Activated CD4-positive, alpha-beta T cell treated with anti-CD3 and anti-CD28 coated beads, Interleukin-2, amount 10 ng/mL, durations not matched to agents 7 days and 5 days (primary cell): ENCODE results near the gene PRPSAP2. TPM values are rescaled to one million over a fixed set of nuclear protein-coding genes. Genes with fewer than 3 reads are reported as not detected.
"Not testable (repeated sequence)": the region's sequence is repeated elsewhere in the genome, so short reads cannot be mapped to it uniquely, and the experiment has no call there.

Experiments used
- CTCF ChIA-PET: fragments of 350-600 bp; sonication (Branson Sonifier 250); formaldehyde crosslinking; loops from one replicate; lab custom pipeline; 2021; ENCODE audit warnings: antibody characterized with exemption; lab: Charles Lee
- POLR2A ChIA-PET: fragments of 350-600 bp; sonication (Branson Sonifier 250); formaldehyde crosslinking; loops from one replicate; lab custom pipeline; 2021; ENCODE audit warnings: antibody characterized with exemption; lab: Charles Lee
- DNase-seq: peaks from one replicate; pipeline ENCODE4 v3.0.0-alpha.2; 2020
- H3K27ac Mint-ChIP-seq: one replicate; pipeline ENCODE4 v1.8.0; 2021; ENCODE audit warnings: mild to moderate bottlenecking, moderate library complexity, mixed read lengths
- H3K27me3 Mint-ChIP-seq: one replicate; pipeline ENCODE4 v1.8.0; 2021; ENCODE audit warnings: mixed read lengths
- H3K36me3 Mint-ChIP-seq: one replicate; pipeline ENCODE4 v1.8.0; 2021; ENCODE audit warnings: low read depth, mixed read lengths
- H3K4me1 Mint-ChIP-seq: one replicate; pipeline ENCODE4 v1.8.0; 2021; ENCODE audit warnings: mixed read lengths
- H3K4me3 Mint-ChIP-seq: one replicate; pipeline ENCODE4 v1.8.0; 2021; ENCODE audit warnings: mild to moderate bottlenecking, moderate library complexity, mixed read lengths
- H3K9me3 Mint-ChIP-seq: one replicate; pipeline ENCODE4 v1.8.0; 2021; ENCODE audit warnings: mixed read lengths
- total RNA-seq, 2 experiments: library from RNA; stranded (reverse); gene quantifications; one replicate each; pipeline ENCODE4 v1.2.3, GENCODE V29; 2021

Gene PRPSAP2
- total RNA-seq, 2 experiments from 2014 or later, result 47.2 to 49.0 TPM

DNA sequence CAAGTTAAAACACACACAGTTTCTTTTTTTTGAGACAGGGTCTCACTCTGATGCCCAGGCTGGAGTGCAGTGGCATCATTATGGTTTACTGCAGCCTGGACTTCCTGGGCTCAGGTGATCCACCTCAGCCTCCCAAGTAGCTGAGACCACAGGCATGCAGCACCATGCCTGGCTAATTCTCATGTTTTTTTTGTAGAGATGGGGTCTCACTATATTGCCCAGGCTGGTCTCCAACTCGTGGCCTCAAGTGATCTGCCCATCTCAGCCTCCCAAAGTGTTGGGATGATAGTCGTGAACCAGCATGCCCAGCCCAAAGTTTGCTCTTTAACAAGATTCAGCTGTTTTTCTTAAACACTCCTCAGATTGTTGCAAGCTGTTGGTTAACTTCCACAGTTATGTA lies 39.0 kb downstream of the PRPSAP2 start:
- no peaks in the 10 kb centered on the region for H3K27me3 Mint-ChIP-seq
- peaks cover 30% of the 10 kb centered on the region for H3K4me1 Mint-ChIP-seq
- H3K9me3 Mint-ChIP-seq, result no peaks in the 10 kb centered on the region
- no peak for DNase-seq
- ChIA-PET CTCF (interaction anchor here (1.0 to 2.3 kb wide), 4 partner anchors 9 to 16 kb away, joined by 3 to 7 read pairs (median 4); no protein-coding TSS in a partner anchor), POLR2A (no interaction called here)
- H3K4me3 Mint-ChIP-seq, result no peak overlapping the region
- H3K27ac Mint-ChIP-seq, result no peak overlapping the region
- H3K36me3 Mint-ChIP-seq, result peaks cover 61% of the 10 kb centered on the region

DNA sequence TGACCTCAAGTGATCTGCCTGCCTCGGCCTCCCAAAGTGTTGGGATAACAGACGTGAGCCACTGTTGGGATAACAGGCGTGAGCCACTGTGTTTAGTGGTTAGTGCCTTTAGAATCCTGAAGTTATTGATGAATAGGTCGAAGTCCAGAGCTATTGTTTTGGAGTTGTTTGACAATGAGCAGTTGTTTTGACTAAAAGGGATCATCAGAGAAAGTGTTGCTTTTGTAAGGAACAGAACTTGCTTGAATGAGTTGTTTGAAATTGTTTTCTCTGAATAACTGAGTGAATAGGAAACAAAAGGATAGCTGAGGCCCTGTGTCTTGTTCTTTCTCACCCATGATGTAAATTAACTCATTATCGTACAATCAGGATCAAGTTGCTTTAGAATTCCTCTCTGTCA lies 46.6 kb downstream of the PRPSAP2 start:
- no peak for DNase-seq
- no peak overlapping the region for H3K27ac Mint-ChIP-seq
- H3K9me3 Mint-ChIP-seq, result no peaks in the 10 kb centered on the region
- ChIA-PET CTCF (interaction anchor here (1.4 kb wide), 1 partner anchor 57 kb away, joined by 4 read pairs; no protein-coding TSS in a partner anchor), POLR2A (interaction anchor here (0.6 kb wide), 2 partner anchors 11 to 43 kb away, joined by 3 to 8 read pairs; no protein-coding TSS in a partner anchor)
- H3K4me3 Mint-ChIP-seq, result no peak overlapping the region
- H3K36me3 Mint-ChIP-seq, result peaks cover 52% of the 10 kb centered on the region
- H3K27me3 Mint-ChIP-seq, result peaks cover 3% of the 10 kb centered on the region
- H3K4me1 Mint-ChIP-seq, result peaks cover 31% of the 10 kb centered on the region

DNA sequence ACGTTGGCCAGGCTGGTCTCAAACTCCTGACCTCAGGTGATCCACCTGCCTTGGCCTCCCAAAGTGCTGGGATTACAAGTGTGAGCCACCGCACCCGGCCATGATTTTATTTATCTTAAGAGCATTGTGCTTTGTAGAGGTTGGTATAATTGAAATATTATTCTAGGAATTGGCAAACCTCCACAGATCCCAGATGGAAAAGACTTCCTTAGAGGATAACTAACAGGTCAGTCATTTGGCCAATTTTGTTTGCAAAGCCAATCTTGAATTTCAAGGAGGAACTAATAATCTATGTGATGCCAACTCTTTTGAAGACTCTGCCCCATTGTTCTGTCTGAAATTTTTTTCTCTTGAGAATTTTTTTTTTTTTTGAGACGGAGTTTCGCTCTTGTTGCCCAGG lies 47.3 kb downstream of the PRPSAP2 start:
- ChIA-PET POLR2A (no interaction called here), CTCF (no interaction called here)
- H3K27ac Mint-ChIP-seq, result no peak overlapping the region

DNA sequence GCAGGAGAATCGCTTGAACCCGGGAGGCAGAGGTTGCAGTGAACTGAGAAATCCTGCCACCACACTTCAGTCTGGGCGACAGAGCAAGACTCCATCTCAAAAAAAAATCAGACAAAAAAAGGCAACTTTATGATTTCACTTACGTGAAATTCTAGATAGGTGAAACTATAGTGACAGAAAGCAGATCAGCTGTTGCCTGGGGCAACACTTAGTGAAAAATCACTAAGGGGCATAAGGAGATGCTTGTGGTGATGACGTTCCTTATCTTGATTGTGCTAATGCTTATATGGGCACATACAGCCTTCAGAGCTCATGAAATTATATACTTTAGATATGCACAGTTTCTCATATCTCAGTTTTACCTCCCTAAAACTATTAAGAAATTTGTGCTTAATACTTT lies 52.4 kb downstream of the PRPSAP2 start:
- Mint-ChIP-seq H3K27me3 (no peaks in the 10 kb centered on the region), H3K9me3 (no peaks in the 10 kb centered on the region), H3K4me1 (no peaks in the 10 kb centered on the region), H3K36me3 (peaks cover 46% of the 10 kb centered on the region), H3K4me3 (no peak overlapping the region), H3K27ac (no peak overlapping the region)
- ChIA-PET POLR2A (interaction anchor here (0.7 kb wide), 1 partner anchor 13 kb away, joined by 6 read pairs; no protein-coding TSS in a partner anchor), CTCF (no interaction called here)
- DNase-seq, result no peak

More for the DNA sequence above, 47.3 kb downstream of the PRPSAP2 start:
- Mint-ChIP-seq H3K9me3 (no peaks in the 10 kb centered on the region), H3K27me3 (peaks cover 3% of the 10 kb centered on the region), H3K4me1 (peaks cover 28% of the 10 kb centered on the region), H3K4me3 (no peak overlapping the region), H3K36me3 (peaks cover 50% of the 10 kb centered on the region)
- no peak for DNase-seq

DNA sequence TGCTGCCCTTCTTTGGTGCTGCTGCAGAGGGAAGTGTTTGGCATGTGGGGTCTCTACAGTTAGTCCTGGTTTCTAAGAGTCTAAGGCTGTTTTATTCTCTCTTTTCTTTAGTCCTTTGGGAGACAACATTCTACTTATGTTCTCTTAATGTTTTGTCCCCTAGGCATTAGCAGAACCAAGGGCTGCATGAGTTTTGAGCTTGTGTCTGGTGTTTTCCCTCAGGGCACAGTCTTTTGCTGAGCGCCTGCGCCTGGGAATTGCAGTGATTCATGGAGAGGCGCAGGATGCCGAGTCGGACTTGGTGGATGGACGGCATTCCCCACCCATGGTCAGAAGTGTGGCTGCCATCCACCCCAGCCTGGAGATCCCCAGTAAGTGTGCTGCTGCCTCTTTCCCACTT lies 53.0 kb downstream of the PRPSAP2 start:
- Mint-ChIP-seq H3K9me3 (no peaks in the 10 kb centered on the region), H3K36me3 (peaks cover 49% of the 10 kb centered on the region), H3K27ac (no peak overlapping the region), H3K4me3 (no peak overlapping the region), H3K27me3 (no peaks in the 10 kb centered on the region), H3K4me1 (no peaks in the 10 kb centered on the region)
- ChIA-PET POLR2A (interaction anchor here (0.7 kb wide), 1 partner anchor 13 kb away, joined by 6 read pairs; no protein-coding TSS in a partner anchor), CTCF (interaction anchor here (1.3 kb wide), 1 partner anchor 10 kb away, joined by 3 read pairs; no protein-coding TSS in a partner anchor)
- DNase-seq, result no peak

DNA sequence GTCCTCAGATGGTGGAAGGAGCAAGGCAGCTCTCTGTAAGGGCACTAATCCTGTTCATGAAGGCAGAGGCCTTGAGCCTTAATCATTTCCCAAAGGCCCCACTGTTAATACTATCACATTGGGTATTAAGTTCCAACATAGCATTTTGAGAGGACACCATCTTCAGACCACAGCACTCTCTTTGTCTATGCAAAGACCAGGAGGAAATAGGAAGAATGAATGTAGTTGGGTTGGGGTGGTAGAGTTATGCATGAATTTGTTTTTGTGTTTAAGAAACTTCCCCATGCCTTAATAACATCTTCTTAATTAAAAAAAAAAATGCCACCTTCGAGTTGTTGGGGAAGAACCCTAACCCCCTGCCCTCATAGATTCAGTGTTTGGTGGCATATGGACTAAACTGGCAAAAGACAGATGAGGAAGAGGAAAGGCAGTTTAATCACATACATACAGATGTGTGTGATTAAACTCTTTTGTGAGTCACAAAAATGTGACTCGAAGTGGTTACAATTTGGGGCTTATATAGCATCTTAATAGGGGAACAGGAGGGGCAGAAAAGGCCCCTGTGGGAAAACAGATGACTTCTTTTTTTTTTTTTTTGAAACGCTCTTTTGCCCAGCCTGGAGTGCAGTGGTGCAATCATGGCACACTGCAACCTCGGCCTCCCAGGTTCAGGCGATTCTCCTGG lies 59.0 kb downstream of the PRPSAP2 start:
- no peak overlapping the region for H3K27ac Mint-ChIP-seq
- POLR2A ChIA-PET, result interaction anchor here (1.3 kb wide), 1 partner anchor 16 kb away, joined by 5 read pairs; no protein-coding TSS in a partner anchor
- DNase-seq, result no peak
- peaks cover 48% of the 10 kb centered on the region for H3K36me3 Mint-ChIP-seq
- no peak overlapping the region for H3K4me3 Mint-ChIP-seq
- no peaks in the 10 kb centered on the region for H3K27me3 Mint-ChIP-seq
- H3K4me1 Mint-ChIP-seq, result peaks cover 29% of the 10 kb centered on the region
- CTCF ChIA-PET, result interaction anchor here (1.3 kb wide), 1 partner anchor 44 kb away, joined by 4 read pairs; no protein-coding TSS in a partner anchor
- no peaks in the 10 kb centered on the region for H3K9me3 Mint-ChIP-seq

DNA sequence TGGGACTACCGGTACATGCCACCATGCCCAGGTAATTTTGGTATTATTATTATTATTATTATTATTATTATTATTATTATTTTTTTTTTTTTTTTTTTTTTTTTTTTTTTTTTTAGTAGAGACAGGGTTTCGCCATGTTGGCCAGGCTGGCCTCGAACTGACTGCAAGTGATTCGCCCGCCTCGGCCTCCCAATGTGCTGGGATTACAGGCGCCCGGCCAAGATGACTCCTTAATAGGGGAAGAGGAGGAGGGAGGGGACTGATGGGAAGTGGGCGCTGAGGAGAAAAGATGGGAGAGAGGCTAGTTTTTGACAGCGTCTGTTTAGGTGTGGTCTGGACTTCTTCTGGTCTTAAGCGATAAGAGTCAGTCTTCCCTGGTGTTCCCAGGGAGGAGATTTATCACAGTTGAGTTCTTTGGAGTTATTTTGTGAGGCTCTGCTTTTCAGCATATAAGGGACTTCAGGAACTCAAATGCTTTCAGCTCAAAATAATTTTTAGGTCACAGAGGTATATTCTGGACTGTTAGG lies 59.6 kb downstream of the PRPSAP2 start:
- Mint-ChIP-seq H3K27me3 (no peaks in the 10 kb centered on the region), H3K4me1 (peaks cover 34% of the 10 kb centered on the region), H3K4me3 (no peak overlapping the region), H3K36me3 (peaks cover 44% of the 10 kb centered on the region), H3K27ac (no peak overlapping the region), H3K9me3 (no peaks in the 10 kb centered on the region)
- ChIA-PET CTCF (interaction anchor here (0.5 to 1.3 kb wide), 2 partner anchors 36 to 44 kb away, joined by 3 to 4 read pairs; no protein-coding TSS in a partner anchor), POLR2A (no interaction called here)
- no peak for DNase-seq

DNA sequence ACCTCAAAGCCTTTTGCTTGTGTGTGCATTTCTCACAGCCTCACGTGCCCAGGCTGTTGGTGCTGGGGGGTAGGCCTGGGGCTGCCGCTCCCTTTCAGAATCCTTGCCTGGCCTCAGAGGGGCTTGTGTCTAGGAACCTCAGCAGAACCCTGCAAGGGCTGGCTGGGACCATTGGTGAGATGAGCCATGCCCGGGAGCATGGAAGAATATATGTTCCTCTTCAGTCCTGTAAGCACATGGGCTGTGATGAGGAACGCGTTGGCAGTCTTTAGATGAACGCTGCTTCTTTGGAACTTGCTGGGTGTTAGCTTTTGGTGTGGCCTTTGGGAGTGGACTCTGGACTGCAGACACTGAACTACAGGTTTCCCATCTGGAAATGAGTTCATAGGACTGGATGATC lies 62.0 kb downstream of the PRPSAP2 start:
- H3K4me1 Mint-ChIP-seq, result peaks cover 45% of the 10 kb centered on the region
- H3K36me3 Mint-ChIP-seq, result peaks cover 49% of the 10 kb centered on the region
- POLR2A ChIA-PET, result no interaction called here
- CTCF ChIA-PET, result interaction anchor here (0.6 kb wide), 1 partner anchor 9 kb away, joined by 3 read pairs; no protein-coding TSS in a partner anchor
- H3K27me3 Mint-ChIP-seq, result no peaks in the 10 kb centered on the region
- H3K9me3 Mint-ChIP-seq, result no peaks in the 10 kb centered on the region
- no peak overlapping the region for H3K4me3 Mint-ChIP-seq
- H3K27ac Mint-ChIP-seq, result peak overlapping the region; percentile 80
- DNase-seq, result no peak

DNA sequence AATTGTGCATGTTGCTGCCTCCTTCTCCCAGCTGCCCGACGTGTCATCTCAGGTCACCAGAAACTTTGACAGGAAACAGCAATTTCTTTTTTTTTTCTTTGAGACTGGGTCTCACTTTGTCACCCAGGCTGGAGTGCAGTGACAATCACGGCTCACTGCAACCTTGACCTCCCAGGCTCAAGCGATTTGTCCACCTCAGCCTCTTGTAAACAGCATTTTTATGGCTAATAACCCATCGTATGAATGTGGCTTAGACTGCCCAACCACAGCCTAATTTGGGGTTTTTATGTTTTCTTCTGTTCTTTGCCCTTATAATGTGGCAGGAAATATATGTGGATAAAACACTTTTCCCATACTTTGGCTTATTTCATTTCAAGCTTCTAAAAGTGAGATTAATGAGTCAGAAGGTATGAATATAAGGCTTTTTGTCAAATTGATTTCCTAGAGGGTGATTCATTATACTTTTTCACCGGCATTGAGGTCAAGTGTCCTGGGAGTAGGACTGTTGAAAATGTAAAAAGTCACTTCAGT lies 63.0 kb downstream of the PRPSAP2 start:
- Mint-ChIP-seq H3K36me3 (peaks cover 50% of the 10 kb centered on the region), H3K27me3 (no peaks in the 10 kb centered on the region), H3K9me3 (no peaks in the 10 kb centered on the region), H3K4me3 (no peak overlapping the region), H3K27ac (peak overlapping the region; percentile 78), H3K4me1 (peaks cover 55% of the 10 kb centered on the region)
- no peak for DNase-seq
- CTCF ChIA-PET, result interaction anchor here (1.4 kb wide), 1 partner anchor 40 kb away, joined by 4 read pairs; no protein-coding TSS in a partner anchor
- POLR2A ChIA-PET, result interaction anchor here (0.6 kb wide), 1 partner anchor 728 kb away, joined by 7 read pairs; the partner anchor contains the start of gene ALDH3A2

DNA sequence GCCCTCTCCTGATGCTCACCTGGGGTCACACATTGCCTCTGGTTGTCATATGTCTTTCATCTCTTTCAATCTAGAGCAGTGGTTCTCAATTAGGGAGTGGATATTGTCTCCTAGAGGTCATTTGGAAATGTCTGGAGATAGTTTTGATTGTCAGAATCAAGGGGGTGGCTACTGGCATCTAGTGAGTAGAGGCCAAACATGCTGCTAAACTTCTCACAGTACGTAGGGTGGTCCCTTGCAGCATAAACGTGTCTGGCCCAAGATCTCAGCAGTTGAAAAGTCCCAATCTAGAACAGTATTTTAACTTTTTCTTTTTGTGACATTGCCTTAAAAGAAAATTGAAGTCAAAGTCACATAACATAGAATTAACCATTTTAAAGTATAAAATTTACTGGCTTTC lies 63.6 kb downstream of the PRPSAP2 start:
- H3K9me3 Mint-ChIP-seq, result no peaks in the 10 kb centered on the region
- POLR2A ChIA-PET, result no interaction called here
- no peak for DNase-seq
- peaks cover 50% of the 10 kb centered on the region for H3K36me3 Mint-ChIP-seq
- no peak overlapping the region for H3K4me3 Mint-ChIP-seq
- CTCF ChIA-PET, result interaction anchor here (1.4 kb wide), 1 partner anchor 40 kb away, joined by 4 read pairs; no protein-coding TSS in a partner anchor
- H3K27ac Mint-ChIP-seq, result peak overlapping the region; percentile 78
- H3K4me1 Mint-ChIP-seq, result peaks cover 58% of the 10 kb centered on the region
- no peaks in the 10 kb centered on the region for H3K27me3 Mint-ChIP-seq

DNA sequence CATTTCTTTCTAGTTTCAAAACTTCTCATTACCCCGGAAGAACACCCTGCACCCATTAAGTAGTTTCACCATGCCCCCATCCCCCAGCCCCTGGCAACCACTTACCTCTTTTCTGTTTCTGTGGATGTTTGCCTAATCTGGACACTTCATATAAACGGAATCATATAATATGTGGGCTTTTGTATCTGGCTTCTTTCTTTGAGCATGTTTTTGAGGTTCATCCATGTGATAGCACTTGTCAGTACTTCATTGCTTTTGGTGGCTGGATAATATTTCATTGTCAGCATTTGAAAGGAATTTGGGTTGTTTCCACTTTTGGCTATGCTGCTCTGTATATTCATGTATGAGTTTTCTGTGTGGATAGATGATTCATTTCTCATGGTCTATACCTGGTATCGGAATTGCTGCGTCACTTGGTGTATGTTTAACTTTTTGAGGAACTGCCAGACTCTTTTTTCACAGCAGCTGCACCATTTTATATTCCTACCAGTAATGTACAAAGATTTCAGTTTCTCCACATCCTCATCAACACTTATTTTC lies 64.1 kb downstream of the PRPSAP2 start:
- no peaks in the 10 kb centered on the region for H3K9me3 Mint-ChIP-seq
- no peak for DNase-seq
- peak overlapping the region; percentile 78 for H3K27ac Mint-ChIP-seq
- no peaks in the 10 kb centered on the region for H3K27me3 Mint-ChIP-seq
- H3K4me3 Mint-ChIP-seq, result peak overlapping the region; percentile 4
- ChIA-PET CTCF (interaction anchor here (0.6 to 1.3 kb wide), 2 partner anchors 10 to 26 kb away, joined by 3 read pairs; no protein-coding TSS in a partner anchor), POLR2A (no interaction called here)
- peaks cover 49% of the 10 kb centered on the region for H3K36me3 Mint-ChIP-seq
- peaks cover 58% of the 10 kb centered on the region for H3K4me1 Mint-ChIP-seq

DNA sequence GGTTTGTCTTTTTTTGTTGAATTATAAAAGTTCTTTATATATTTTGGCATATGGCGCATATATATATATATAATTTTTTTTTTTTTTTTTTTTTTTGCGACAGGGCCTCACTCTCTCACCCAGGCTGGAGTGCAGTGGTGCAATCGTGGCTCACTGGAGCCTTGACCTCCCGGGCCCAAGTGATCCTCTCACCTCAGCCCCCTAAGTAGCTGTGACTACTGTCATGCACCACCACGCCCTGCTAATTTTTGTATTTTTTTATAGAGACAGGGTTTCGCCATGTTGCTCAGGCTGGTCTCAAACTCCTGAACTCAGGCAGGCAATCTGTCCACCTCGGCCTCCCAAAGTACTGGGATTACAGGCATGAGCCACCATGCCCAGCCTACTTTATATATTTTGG lies 64.7 kb downstream of the PRPSAP2 start:
- H3K4me3 Mint-ChIP-seq, POLR2A ChIA-PET, H3K9me3 Mint-ChIP-seq, DNase-seq, H3K27me3 Mint-ChIP-seq: not testable (repeated sequence)
- peak overlapping the region; percentile 46 for H3K27ac Mint-ChIP-seq
- peaks cover 48% of the 10 kb centered on the region for H3K36me3 Mint-ChIP-seq
- H3K4me1 Mint-ChIP-seq, result peaks cover 57% of the 10 kb centered on the region
- CTCF ChIA-PET, result interaction anchor here (0.6 to 1.3 kb wide), 2 partner anchors 10 to 26 kb away, joined by 3 read pairs; no protein-coding TSS in a partner anchor
